Stimulated activated CD4-positive, alpha-beta T cell treated with anti-CD3 and anti-CD28 coated beads, Interleukin-4, amount 100 ng/mL, for 24 hours (primary cell): ENCODE results near the gene HORMAD2.
"Not testable (repeated sequence)": the region's sequence is repeated elsewhere in the genome, so short reads cannot be mapped to it uniquely, and the experiment has no call there.

Source experiments
- DNase-seq: peaks from one replicate; pipeline ENCODE4 v3.0.0-alpha.2; 2020

HORMAD2 gene

GRCh38 chr22:30214703-30215407 is 134.6 kb downstream of the HORMAD2 start:
- DNase-seq = no peak

DNA sequence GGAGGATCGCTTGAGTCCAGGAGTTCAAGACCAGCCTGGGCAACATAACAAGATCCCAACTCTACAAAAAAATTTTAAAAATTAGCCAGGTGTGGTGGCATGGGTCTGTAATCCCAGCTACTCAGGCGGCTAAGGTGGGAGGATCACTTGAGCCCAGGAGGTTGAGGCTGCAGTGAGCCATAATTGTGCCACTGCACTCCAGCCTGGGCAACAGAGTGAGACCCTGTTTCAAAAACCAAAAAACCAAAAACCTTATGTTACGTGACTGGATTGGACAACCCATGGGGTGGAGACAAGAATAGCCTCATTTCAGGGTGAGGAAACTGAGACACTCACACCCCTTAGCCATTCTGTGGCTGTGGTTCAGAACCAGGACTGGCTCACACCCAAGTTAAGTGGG is 136.0 kb downstream of the HORMAD2 start:
- DNase-seq = not testable (repeated sequence)

DNA sequence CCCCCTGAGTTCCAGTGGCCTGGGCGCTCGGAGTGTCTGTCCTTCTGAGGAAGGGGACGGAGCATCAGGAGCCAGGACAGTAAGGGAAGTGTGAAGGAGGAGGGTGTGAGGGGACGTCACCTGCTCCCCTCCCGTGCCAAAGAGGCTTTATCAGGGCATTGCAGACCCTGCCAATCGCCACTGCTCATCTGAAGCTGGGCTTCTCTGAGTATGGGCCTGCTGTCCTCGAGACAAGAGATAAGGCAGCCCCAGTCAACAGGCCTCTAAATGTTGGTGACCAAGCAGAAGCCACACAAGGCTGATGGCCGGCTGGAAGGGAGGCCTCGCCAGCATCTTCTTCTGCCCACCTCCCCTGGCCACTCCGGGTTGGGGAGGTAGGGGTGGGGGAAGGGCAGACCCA is 136.4 kb downstream of the HORMAD2 start:
- no peak for DNase-seq

DNA sequence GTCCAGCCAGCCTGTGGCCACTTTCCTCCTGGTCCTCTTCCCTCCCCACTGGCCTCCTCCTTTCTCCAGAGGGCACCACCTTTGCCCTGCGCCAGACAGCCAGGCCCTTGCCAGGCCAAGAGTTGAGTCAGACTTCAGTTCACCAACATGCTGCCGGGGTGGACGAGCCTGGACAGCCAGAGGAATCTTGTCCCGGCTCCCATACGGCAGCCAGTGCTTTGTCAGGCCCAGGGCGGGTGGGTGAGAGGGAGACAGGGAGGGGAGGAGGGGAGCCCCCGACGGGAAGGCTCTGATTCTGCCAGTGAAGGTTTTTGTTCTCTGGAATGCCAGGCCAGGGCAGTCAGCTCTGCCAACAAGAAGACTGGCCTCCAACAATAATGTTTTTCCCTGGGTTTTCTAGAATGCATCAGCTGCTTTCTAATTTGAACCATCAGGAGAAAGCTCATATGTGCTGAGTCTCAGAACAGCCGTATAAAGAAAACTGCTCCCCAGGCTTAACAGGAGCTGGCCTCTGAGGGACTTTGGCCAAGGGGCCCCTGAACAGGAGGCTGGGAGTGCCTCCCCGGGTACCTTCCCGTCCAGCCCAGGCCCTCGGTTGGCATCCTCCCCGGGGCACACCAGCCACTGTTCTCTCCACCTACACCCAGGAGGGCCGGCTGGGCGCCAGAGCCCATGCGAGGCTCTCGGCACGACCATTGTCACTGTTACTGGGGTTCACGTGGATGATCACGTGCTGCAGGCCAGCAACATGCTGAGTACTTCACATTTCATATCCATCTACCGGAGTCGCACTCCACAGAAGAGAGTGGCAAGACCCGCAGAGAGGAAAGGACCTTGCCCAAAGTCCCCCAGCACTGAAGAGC is 137.7 kb downstream of the HORMAD2 start:
- DNase-seq = no peak

DNA sequence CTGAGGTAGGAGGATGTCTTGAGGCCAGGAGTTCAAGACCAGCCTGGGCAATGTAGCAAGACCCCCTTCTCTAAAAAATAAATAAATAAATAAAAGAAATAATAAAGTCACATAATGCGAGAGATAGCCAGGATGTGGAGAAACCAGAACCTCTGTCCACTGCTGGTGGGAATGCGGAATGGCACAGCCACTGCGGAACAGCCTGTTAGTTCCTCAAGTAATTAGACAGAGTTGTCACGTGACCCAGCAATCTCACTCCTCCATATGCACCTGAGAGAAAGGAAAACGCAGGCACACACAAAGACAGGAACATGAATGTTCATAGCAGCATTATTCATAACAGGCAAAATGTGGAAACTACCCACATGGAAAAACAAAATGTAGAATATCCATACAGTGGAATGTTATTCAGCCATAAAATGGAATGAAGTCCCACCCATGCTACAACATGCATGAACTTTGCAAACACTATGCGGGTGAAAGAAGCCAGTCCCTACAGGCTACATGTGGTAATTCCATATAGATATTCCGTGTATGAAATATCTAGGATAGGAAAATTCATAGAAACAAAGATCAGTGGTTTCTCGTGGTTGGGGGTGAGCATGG is 138.9 kb downstream of the HORMAD2 start:
- no peak for DNase-seq

DNA sequence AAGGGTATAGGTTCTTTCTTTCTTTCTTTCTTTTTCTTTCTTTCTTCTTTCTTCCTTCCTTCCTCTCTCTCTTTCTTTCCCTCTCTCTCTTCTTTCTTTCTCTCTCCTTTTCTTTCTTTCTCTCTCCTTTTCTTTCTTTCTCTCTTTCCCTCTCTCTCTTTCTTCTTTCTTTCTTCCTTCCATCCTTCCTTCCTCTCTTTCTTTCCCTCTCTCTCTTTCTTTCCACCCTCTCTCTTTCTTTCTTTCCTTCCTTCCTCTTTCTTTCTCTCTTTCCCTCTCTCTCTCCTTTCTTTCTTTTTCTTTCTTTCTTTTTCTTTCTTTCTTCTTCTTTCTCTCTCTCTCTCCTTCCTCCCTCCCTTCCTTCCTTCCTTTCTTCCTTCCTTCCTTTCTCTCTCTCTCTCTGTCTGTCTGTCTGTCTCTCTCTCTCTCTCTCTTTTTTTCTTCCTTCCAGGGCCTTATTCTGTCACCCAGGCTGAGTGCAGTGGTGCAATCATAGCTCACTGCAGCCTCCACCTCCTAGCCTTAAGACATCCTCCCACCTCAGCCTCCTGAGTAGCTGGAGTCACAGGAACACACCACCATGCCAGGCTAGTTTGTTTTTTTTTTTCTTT is 139.5 kb downstream of the HORMAD2 start:
- DNase-seq = no peak

DNA sequence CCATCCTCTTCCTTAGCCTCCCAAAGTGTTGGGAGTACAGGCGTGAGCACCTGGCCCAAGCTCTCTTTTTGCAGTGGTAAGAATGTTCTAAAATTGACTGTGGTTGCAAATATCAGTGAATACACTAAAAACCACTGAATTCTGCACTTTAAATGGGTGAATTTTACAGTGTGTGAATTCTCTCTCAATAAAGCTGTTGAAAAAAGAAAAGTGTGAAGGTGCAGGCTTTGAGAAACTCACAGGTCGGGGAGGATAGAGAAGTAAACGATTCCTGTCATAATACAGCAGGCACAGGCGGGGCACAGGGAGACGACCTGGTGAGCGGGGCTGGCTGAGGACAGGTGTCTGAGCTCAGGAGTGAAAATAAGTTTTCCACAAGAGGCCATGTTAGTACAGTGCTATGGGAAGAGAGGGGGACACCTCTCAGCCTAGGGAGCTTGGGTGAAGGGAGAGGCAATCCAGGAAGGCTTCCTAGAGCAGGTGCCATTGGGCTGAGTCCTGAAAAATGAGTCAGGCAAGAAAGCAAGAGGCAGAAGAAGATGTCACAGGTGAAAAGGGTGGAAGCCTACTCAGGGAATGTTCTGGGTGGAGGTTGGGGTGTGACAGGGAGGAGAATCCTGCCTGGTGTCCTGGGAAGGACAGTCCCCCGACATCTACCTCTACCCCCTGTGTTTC is 140.2 kb downstream of the HORMAD2 start:
- DNase-seq = no peak

- DNase-seq = peak; percentile 40
These were observed 141.1 kb downstream of the HORMAD2 start for GRCh38 chr22:30221121-30221992.

GRCh38 chr22:30222321-30222720 is 142.1 kb downstream of the HORMAD2 start:
- DNase-seq = no peak

DNA sequence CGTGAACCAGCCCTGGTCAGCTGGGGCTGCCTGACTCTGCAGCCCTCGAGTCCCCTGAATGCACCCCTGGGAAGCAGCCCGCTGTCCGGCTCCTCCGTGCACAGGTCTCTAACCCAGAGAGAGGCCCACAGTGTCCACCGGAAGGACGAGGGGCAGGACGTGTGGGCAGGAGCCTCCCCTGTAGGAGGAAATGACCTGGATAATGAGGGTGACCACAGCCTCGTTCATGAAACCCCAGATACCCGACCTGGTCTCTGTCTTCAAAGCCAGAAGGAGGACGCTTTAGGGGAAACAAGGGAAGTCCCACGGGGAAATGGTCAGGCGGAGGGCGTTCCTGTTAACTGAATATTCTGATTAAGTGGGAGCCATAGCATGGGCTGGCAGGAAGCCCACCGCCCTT is 143.0 kb downstream of the HORMAD2 start:
- DNase-seq = no peak

- DNase-seq = no peak
These were observed 144.0 kb downstream of the HORMAD2 start for GRCh38 chr22:30224161-30224857.

DNA sequence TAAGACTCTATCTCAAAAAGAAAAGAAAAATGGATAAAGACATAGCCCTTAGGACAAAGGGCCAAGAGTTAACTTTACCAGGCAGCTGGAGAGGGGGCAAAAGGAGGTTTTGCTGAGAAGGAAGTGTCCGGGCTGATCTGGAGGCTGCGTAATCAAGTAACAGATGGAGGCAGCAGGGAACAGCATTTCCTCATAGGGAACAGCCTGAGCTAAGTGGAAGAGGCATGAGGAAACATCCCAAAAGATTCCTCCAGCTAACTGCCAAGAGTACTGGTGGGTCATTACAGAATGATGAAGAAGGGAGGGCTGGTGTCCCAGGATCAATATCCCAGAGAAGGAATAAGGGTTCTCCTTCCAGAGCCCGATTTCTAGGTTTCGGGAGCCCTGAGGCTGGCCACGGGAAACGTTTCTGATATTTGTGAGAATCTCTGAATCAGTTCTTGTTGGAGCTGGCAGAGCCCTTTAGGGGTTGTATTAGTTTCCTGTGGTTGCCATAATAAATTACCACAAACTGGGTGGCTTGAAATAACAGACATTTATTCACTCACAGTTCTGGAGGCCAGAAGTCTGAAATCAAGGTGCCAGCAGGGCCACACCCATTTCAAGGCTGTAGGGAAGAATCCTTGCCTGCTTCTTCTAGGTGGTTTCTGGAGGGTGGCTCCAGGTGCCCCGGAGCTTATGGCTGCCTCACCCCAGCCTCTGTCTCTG is 145.1 kb downstream of the HORMAD2 start:
- no peak for DNase-seq

DNA sequence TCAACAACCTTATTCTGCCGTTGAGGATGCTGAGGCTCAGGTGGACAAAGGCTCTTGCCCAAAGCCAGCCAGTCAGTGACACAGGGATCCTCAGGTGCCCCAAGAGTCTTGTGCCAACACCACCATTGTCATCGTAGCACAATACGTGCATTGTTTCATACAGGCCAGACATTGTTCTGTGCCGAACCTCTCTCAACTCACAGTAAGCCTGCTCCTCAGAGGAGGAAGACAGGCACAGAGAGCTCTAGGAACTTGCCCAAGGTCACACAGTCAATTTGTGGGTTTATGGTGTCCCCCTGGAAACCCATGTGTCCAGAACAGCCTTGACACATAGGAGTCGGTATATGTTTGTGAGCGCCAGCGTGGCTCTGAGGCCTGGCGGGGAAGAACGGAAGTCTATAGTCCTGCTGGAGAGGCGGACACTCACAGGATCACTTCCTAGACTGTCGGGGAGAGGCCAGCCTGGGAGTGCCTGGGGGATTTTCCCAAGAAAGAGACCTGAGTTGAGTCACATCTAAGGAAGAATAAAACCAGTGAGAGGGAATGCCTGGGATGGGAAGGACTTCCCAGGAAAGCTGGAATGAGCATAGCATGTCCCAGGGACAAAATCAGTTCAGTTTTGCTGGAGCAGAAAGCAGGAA is 146.0 kb downstream of the HORMAD2 start:
- DNase-seq = no peak
